H1 (cell line): Measurements from ENCODE around the gene NOS1AP.

Source experiments
- CBX5 ChIP-seq: fragments of 300-800, 300-1000 bp; sonication (generic); IDR thresholded peaks from 2 replicates; pipeline ENCODE4 v1.7.1; 2016; ENCODE audit warnings: antibody characterized with exemption, low read length, low read depth
- CTCF ChIP-seq, 3 experiments: IDR thresholded peaks; 1 replicate in 2 of 3; 2 replicates in 1 of 3; pipeline versions ENCODE4 v1.5.1 to v1.6.1; 2011; ENCODE audit warnings: low read length in 3 of 3, mild to moderate bottlenecking in 3 of 3, inconsistent platforms in 2 of 3, low read depth in 1 of 3, moderate library complexity in 1 of 3; ENCODE audit not compliant: insufficient read depth in 1 of 3; ENCODE audit errors: control extremely low read depth in 1 of 3
- RNF2 ChIP-seq: fragments of 200-900, 300-1000 bp; sonication (generic); IDR thresholded peaks from 2 replicates; pipeline ENCODE4 v1.7.1; 2016; ENCODE audit warnings: borderline replicate concordance, low read depth, mild to moderate bottlenecking, antibody characterized with exemption, low read length; ENCODE audit not compliant: poor library complexity, severe bottlenecking; ENCODE audit errors: missing control alignments
- SRF ChIP-seq: IDR thresholded peaks from 2 replicates; pipeline ENCODE4 v1.6.1; 2011; ENCODE audit warnings: mild to moderate bottlenecking, low read depth, low read length, moderate library complexity

DNA sequence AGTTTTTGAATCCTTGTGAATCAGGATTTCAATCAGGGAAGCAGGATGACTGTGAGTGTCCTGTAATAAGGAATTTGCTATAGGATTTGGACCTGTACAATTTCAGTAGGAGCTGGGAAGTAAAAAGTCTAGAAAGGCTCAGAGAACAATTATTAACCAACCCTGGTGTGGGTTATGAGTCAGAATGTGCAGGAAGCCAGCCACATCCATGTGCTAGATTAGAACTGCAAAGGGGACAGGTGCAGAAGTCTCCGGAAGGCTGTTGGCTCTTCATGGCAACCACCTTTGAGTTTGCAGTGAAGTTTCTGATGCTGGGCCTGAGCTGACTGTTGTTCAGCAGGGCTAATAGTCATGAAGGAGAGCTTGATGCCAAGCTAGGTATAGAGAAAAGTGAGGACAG lies 236.5 kb downstream of the NOS1AP start:
- no peak for TF ChIP-seq SRF
- TF ChIP-seq CBX5, result no peak
- TF ChIP-seq RNF2, result no peak
- TF ChIP-seq CTCF (IDR thresholded peaks at IDR 0.05; ENCODE audit: control extremely low read depth in 1 of 3, insufficient read depth in 1 of 3, low read depth in 1 of 3, low read length in 3 of 3), result no peak
